PC-9 (cell line): ENCODE measurements around the gene CCL16. TPM values are rescaled to one million over a fixed set of nuclear protein-coding genes. Genes with fewer than 3 reads are reported as not detected.

Source experiments
- BruUV-seq: library from RNA; stranded (reverse); fragments of 400-500 nt; replicated peaks from 2 replicates; lab custom pipeline; 2021; lab: Mats Ljungman, UMichigan
- CTCF ChIA-PET: fragments of 300-600 bp; sonication (Branson Sonifier 250); formaldehyde crosslinking; loops from one replicate; lab custom pipeline; 2022; ENCODE audit warnings: antibody characterized with exemption; lab: Charles Lee
- POLR2A ChIA-PET: fragments of 300-600 bp; sonication (Branson Sonifier 250); formaldehyde crosslinking; loops from one replicate; lab custom pipeline; 2022; ENCODE audit warnings: antibody characterized with exemption; ENCODE audit not compliant: unreplicated experiment; lab: Charles Lee
- DNase-seq, 2 experiments: peaks; one replicate each; pipeline versions ENCODE4 v3.0.0 to v3.0.0-alpha.2; 2015 to 2022; ENCODE audit warnings: mixed read lengths in 1 of 2
- H2AFZ ChIP-seq: fragments of 200-600 bp; sonication (generic); 2 replicates; pipeline ENCODE4 v1.8.1; 2017; ENCODE audit warnings: antibody characterized with exemption
- H3F3A ChIP-seq: fragments of 200-600 bp; sonication (generic); 2 replicates; pipeline ENCODE4 v1.8.1; 2017; ENCODE audit warnings: antibody characterized with exemption, mild to moderate bottlenecking, low read depth; ENCODE audit not compliant: insufficient read depth
- H3K27ac ChIP-seq: fragments of 200-600 bp; sonication (generic); 2 replicates; pipeline ENCODE4 v1.6.1; 2016; ENCODE audit warnings: mixed run types
- H3K27me3 ChIP-seq: fragments of 200-600 bp; sonication (generic); 2 replicates; pipeline ENCODE4 v1.6.1; 2016; ENCODE audit warnings: low read depth, mixed run types; ENCODE audit not compliant: insufficient read depth
- H3K36me3 ChIP-seq: fragments of 200-600 bp; sonication (generic); 2 replicates; pipeline ENCODE4 v1.6.1; 2016; ENCODE audit warnings: low read depth, mixed run types
- H3K4me1 ChIP-seq: fragments of 200-600 bp; sonication (generic); replicated peaks from 2 replicates; pipeline ENCODE4 v1.6.1; 2016; ENCODE audit warnings: mixed run types; ENCODE audit not compliant: insufficient read depth
- H3K4me2 ChIP-seq: fragments of 200-600 bp; sonication (generic); 2 replicates; pipeline ENCODE4 v1.6.1; 2017; ENCODE audit warnings: mixed run types
- H3K4me3 ChIP-seq: fragments of 200-600 bp; sonication (generic); 2 replicates; pipeline ENCODE4 v1.6.1; 2016; ENCODE audit warnings: mixed run types
- H3K79me2 ChIP-seq: fragments of 200-600 bp; sonication (generic); 2 replicates; pipeline ENCODE4 v1.6.1; 2017; ENCODE audit warnings: low read depth, mixed run types
- H3K9me2 ChIP-seq: fragments of 200-600 bp; sonication (generic); 2 replicates; pipeline ENCODE4 v1.8.1; 2017; ENCODE audit warnings: mild to moderate bottlenecking; ENCODE audit not compliant: insufficient read depth
- H3K9me3 ChIP-seq: fragments of 200-600 bp; sonication (generic); 2 replicates; pipeline ENCODE4 v1.8.1; 2016; ENCODE audit warnings: low read depth; ENCODE audit not compliant: insufficient read depth
- H4K20me1 ChIP-seq: fragments of 200-600 bp; sonication (generic); 2 replicates; pipeline ENCODE4 v1.8.1; 2017; ENCODE audit not compliant: insufficient read depth
- CTCF ChIP-seq: fragments of 200-600 bp; sonication (generic); conservative IDR thresholded peaks from 2 replicates; pipeline ENCODE4 v1.6.1; 2017; ENCODE audit warnings: mixed run types, antibody characterized with exemption, mild to moderate bottlenecking, moderate library complexity
- EZH2 ChIP-seq: fragments of 200-600 bp; sonication (generic); IDR thresholded peaks from 2 replicates; pipeline ENCODE4 v1.8.0; 2017; ENCODE audit warnings: antibody characterized with exemption, low read depth
- intact Hi-C: fragments of 100-400 bp; cut with micrococcal nuclease; formaldehyde crosslinking; loops from one replicate; pipeline ENCODE4 v1.10.0; 2022; ENCODE audit not compliant: unreplicated experiment
- total RNA-seq: library from RNA; stranded (reverse); gene quantifications from 2 replicates; pipeline ENCODE4 v1.2.3, GENCODE V29; 2021

CCL16 gene
- total RNA-seq, 1 experiment from 2014 or later = not detected

- TF ChIP-seq EZH2 = no peak
- TF ChIP-seq CTCF = no peak
- Histone ChIP-seq H3K4me1 (no peaks in the 10 kb centered on the region), H3K4me3 (no peak overlapping the region), H3K9me3 (no peaks in the 10 kb centered on the region), H4K20me1 (no peaks in the 10 kb centered on the region), H3K36me3 (no peaks in the 10 kb centered on the region), H2AFZ (no peak overlapping the region), H3K27ac (no peak overlapping the region), H3F3A (no peaks in the 10 kb centered on the region), H3K79me2 (no peaks in the 10 kb centered on the region), H3K9me2 (no peaks in the 10 kb centered on the region), H3K27me3 (peaks cover 91% of the 10 kb centered on the region), H3K4me2 (no peak overlapping the region)
- BruUV-seq = no TSS peak
- intact Hi-C loops = no loop called here
- no peak for DNase-seq
- ChIA-PET CTCF (interaction anchor here (0.7 kb wide), 1 partner anchor 212 kb away, joined by 4 read pairs; no protein-coding TSS in a partner anchor), POLR2A (interaction anchor here (0.5 kb wide), 1 partner anchor 476 kb away, joined by 3 read pairs; no protein-coding TSS in a partner anchor)
Observed at GRCh38 chr17:35982409-35983191, 1.3 kb upstream of the CCL16 start.

GRCh38 chr17:35981908-35982330 is 622 bp upstream of the CCL16 start:
- DNase-seq = no peak
- Histone ChIP-seq H3F3A (no peaks in the 10 kb centered on the region), H3K9me3 (no peaks in the 10 kb centered on the region), H3K4me3 (no peak overlapping the region), H2AFZ (no peak overlapping the region), H3K27me3 (peaks cover 88% of the 10 kb centered on the region), H3K9me2 (no peaks in the 10 kb centered on the region), H4K20me1 (no peaks in the 10 kb centered on the region), H3K79me2 (no peaks in the 10 kb centered on the region), H3K27ac (no peak overlapping the region), H3K4me1 (no peaks in the 10 kb centered on the region), H3K4me2 (no peak overlapping the region), H3K36me3 (no peaks in the 10 kb centered on the region)
- TF ChIP-seq CTCF (no peak), EZH2 (no peak)
- POLR2A ChIA-PET = interaction anchor here (0.5 kb wide), 1 partner anchor 476 kb away, joined by 3 read pairs; no protein-coding TSS in a partner anchor
- CTCF ChIA-PET = interaction anchor here (0.7 kb wide), 1 partner anchor 212 kb away, joined by 4 read pairs; no protein-coding TSS in a partner anchor
- BruUV-seq = no TSS peak
- intact Hi-C loops = no loop called here

- H3K4me1 ChIP-seq = no peaks in the 10 kb centered on the region
- H4K20me1 ChIP-seq = no peaks in the 10 kb centered on the region
- BruUV-seq = no TSS peak
- H2AFZ ChIP-seq = no peak overlapping the region
- TF ChIP-seq EZH2 (no peak), CTCF (no peak)
- H3K4me3 ChIP-seq = no peak overlapping the region
- H3K27me3 ChIP-seq = peaks cover 69% of the 10 kb centered on the region
- intact Hi-C loops = no loop called here
- H3K79me2 ChIP-seq = no peaks in the 10 kb centered on the region
- no peak overlapping the region for H3K27ac ChIP-seq
- H3K9me2 ChIP-seq = no peaks in the 10 kb centered on the region
- H3K36me3 ChIP-seq = no peaks in the 10 kb centered on the region
- CTCF ChIA-PET = no interaction called here
- POLR2A ChIA-PET = no interaction called here
- no peaks in the 10 kb centered on the region for H3K9me3 ChIP-seq
- H3K4me2 ChIP-seq = no peak overlapping the region
- H3F3A ChIP-seq = no peaks in the 10 kb centered on the region
- DNase-seq = no peak
Observed at GRCh38 chr17:35978346-35978745, 3.0 kb downstream of the CCL16 start.
